NCI-H446 (cell line): ENCODE measurements around the gene PGAP3.

Experiments used
- DNase-seq, 2 experiments: peaks; one replicate each; lab custom pipeline; 2025; lab: John Stamatoyannopoulos, UW

Gene PGAP3

GRCh38 chr17:39660397-39661385 is 27.2 kb downstream of the PGAP3 start:
- DNase-seq: no peak

GRCh38 chr17:39660011-39660360 is 27.9 kb downstream of the PGAP3 start:
- no peak for DNase-seq

- no peak for DNase-seq
Observed at GRCh38 chr17:39659279-39660010, 28.4 kb downstream of the PGAP3 start.

GRCh38 chr17:39658760-39659159 is 29.1 kb downstream of the PGAP3 start:
- no peak for DNase-seq

- no peak for DNase-seq
Observed at GRCh38 chr17:39658346-39658745, 29.5 kb downstream of the PGAP3 start.

GRCh38 chr17:39655105-39655504 is 32.8 kb downstream of the PGAP3 start:
- DNase-seq: no peak

- DNase-seq: peak in 1 of 2 experiments; percentile 44
Observed at GRCh38 chr17:39653662-39654331, 34.1 kb downstream of the PGAP3 start.

GRCh38 chr17:39653316-39653661 is 34.6 kb downstream of the PGAP3 start:
- DNase-seq: no peak

- no peak for DNase-seq
Observed at GRCh38 chr17:39652587-39653315, 35.1 kb downstream of the PGAP3 start.

GRCh38 chr17:39651923-39652586 is 35.8 kb downstream of the PGAP3 start:
- no peak for DNase-seq

GRCh38 chr17:39650121-39650579 is 37.7 kb downstream of the PGAP3 start:
- DNase-seq: no peak

- no peak for DNase-seq
Observed at GRCh38 chr17:39648616-39649366, 39.1 kb downstream of the PGAP3 start.

GRCh38 chr17:39647256-39647655 is 40.6 kb downstream of the PGAP3 start:
- DNase-seq: no peak

- no peak for DNase-seq
Observed at GRCh38 chr17:39643271-39643670, 44.6 kb downstream of the PGAP3 start.

- no peak for DNase-seq
Observed at GRCh38 chr17:39642291-39643074, 45.4 kb downstream of the PGAP3 start.

GRCh38 chr17:39641883-39642282 is 46.0 kb downstream of the PGAP3 start:
- DNase-seq: no peak

- DNase-seq: no peak
Observed at GRCh38 chr17:39641097-39641496, 46.8 kb downstream of the PGAP3 start.

GRCh38 chr17:39640591-39641031 is 47.2 kb downstream of the PGAP3 start:
- DNase-seq: no peak

- no peak for DNase-seq
Observed at GRCh38 chr17:39639566-39640458, 48.0 kb downstream of the PGAP3 start.
